ENCODE data around the gene PTMS.

PTMS gene

GRCh38 chr12:6813363-6813762 is 47.2 kb downstream of the PTMS start:
- H3K27ac ChIP-seq = no peak overlapping the region
- TF ChIP-seq CTCF (IDR thresholded peaks at IDR 0.05) = no peak
- no peak for TF ChIP-seq ZFX (IDR thresholded peaks at IDR 0.05; ENCODE audit: borderline replicate concordance)

DNA sequence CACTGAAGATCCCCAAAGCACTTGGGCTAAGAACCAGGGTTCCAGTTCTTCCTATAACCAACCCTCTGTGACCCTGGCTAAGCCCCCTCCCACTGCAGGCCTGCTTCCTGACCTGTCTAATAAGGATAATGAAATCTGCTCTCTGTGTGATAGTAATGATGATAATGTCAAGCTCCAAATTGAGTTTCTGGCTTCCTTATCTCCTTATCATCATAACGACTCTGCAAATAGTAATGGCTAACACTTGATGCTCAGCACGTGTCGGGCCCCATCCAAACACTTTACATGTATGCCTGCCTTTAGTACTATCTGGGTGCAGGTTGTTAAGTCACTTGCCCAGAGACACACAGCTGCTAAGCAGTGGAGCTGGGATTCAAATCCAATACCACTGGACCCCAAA is 50.4 kb downstream of the PTMS start:
- no peak overlapping the region for H3K27ac ChIP-seq
- TF ChIP-seq CTCF (IDR thresholded peaks at IDR 0.05) (no peak), ZFX (IDR thresholded peaks at IDR 0.05; ENCODE audit: borderline replicate concordance) (no peak)

DNA sequence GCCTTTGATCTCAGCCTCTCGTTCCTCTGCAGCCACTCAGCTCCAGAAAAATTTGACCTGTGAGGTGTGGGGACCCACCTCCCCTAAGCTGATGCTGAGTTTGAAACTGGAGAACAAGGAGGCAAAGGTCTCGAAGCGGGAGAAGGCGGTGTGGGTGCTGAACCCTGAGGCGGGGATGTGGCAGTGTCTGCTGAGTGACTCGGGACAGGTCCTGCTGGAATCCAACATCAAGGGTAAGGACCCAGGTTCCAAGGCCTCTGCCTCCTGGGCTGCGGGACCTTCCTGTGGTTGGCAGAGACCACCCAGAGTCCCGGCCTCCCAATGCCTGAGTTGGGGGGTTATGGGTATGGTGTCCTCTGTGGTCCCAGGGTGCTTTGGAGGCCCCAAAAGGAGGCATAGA is 50.9 kb downstream of the PTMS start:
- TF ChIP-seq ZFX (IDR thresholded peaks at IDR 0.05; ENCODE audit: borderline replicate concordance) = no peak
- no peak for TF ChIP-seq CTCF (IDR thresholded peaks at IDR 0.05)
- H3K27ac ChIP-seq = no peak overlapping the region; the same call in 1 of the 2 replicates

- peak overlapping the region; percentile 20 for H3K27ac ChIP-seq
- TF ChIP-seq ZFX (IDR thresholded peaks at IDR 0.05; ENCODE audit: borderline replicate concordance) = no peak
- TF ChIP-seq CTCF (IDR thresholded peaks at IDR 0.05) = no peak
Measured at GRCh38 chr12:6817662-6818157, 51.5 kb downstream of the PTMS start.

GRCh38 chr12:6818222-6818621 is 52.1 kb downstream of the PTMS start:
- peak overlapping the region; percentile 20 for H3K27ac ChIP-seq

GRCh38 chr12:6818645-6819044 is 52.5 kb downstream of the PTMS start:
- TF ChIP-seq CTCF (IDR thresholded peaks at IDR 0.05) (no peak), ZFX (IDR thresholded peaks at IDR 0.05; ENCODE audit: borderline replicate concordance) (no peak)
- H3K27ac ChIP-seq = peak overlapping the region; percentile 20

More at GRCh38 chr12:6818222-6818621, 52.1 kb downstream of the PTMS start:
- TF ChIP-seq ZFX (IDR thresholded peaks at IDR 0.05; ENCODE audit: borderline replicate concordance) (no peak), CTCF (IDR thresholded peaks at IDR 0.05) (no peak)

- peak overlapping the region; percentile 59 for H3K27ac ChIP-seq
- TF ChIP-seq CTCF (IDR thresholded peaks at IDR 0.05) = no peak
- no peak for TF ChIP-seq ZFX (IDR thresholded peaks at IDR 0.05; ENCODE audit: borderline replicate concordance)
Measured at GRCh38 chr12:6819106-6820030, 53.2 kb downstream of the PTMS start.

Measured in 22Rv1 (cell line).